Neural progenitor cell (in vitro differentiated cells): ENCODE results near the gene AARS2.

Source experiments
- EZH2 ChIP-seq: fragments of 200-600 bp; sonication (generic); IDR thresholded peaks from 2 replicates; pipeline ENCODE4 v1.6.1; 2017; ENCODE audit warnings: antibody characterized with exemption, mild to moderate bottlenecking, moderate library complexity
- EZH2phosphoT487 ChIP-seq: fragments of 200-600 bp; sonication (generic); IDR thresholded peaks from 2 replicates; pipeline ENCODE4 v1.6.1; 2017; ENCODE audit warnings: antibody characterized with exemption
- TF ChIP-seq, protein P1 (sequence below): fragments of 200-600 bp; sonication (generic); IDR thresholded peaks from 2 replicates; pipeline ENCODE4 v1.5.1; 2017; ENCODE audit warnings: antibody characterized with exemption, mild to moderate bottlenecking

DNA sequence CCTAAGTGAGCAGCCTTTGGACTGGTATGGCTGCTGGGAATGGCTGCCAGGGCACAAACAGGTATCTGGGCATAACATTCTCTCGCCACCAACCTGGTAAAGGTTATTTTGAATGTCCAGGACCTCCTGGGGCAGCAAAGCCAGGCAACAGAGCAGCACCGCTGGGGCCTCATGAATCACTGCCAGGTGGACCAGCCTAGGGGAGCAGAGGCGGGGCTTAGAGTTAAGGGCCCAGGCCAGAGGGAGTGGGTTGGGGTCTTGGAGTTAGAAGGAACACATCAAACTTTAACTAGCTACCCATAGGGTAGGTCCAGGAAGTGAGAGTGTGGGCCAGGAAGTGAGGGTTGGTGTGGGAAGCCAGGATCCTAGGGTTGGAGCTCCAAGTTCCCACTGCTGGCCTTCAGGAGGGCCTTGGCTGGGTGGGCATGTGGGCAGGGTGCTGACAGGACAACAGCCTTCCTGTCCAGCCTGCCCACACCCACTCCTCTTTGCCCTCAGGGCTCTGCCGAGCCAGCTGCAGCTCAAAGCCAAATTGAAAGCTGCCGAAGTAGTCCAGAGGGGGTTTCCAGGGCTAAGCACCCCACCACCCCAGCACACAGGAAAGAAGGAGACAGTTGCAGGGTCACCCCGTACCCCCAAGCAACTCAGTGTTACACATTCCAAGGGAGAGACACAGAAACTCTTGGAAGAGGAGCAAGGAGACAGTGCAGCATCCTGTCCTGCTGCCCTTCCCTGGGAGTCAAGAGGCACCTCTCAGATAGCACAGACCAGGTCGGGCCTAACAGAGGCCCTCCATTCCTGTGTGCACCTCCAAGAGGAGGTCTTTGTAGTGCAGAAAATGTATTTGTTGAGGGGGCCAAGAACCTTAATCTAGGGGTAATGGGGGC, 50.4 kb downstream of the AARS2 start:
- TF ChIP-seq, protein P1, sequence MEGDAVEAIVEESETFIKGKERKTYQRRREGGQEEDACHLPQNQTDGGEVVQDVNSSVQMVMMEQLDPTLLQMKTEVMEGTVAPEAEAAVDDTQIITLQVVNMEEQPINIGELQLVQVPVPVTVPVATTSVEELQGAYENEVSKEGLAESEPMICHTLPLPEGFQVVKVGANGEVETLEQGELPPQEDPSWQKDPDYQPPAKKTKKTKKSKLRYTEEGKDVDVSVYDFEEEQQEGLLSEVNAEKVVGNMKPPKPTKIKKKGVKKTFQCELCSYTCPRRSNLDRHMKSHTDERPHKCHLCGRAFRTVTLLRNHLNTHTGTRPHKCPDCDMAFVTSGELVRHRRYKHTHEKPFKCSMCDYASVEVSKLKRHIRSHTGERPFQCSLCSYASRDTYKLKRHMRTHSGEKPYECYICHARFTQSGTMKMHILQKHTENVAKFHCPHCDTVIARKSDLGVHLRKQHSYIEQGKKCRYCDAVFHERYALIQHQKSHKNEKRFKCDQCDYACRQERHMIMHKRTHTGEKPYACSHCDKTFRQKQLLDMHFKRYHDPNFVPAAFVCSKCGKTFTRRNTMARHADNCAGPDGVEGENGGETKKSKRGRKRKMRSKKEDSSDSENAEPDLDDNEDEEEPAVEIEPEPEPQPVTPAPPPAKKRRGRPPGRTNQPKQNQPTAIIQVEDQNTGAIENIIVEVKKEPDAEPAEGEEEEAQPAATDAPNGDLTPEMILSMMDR: no peak
- TF ChIP-seq EZH2 (no peak), EZH2phosphoT487 (no peak)
